H9 (cell line): ENCODE results near the gene KRT39. TPM values are rescaled to one million over a fixed set of nuclear protein-coding genes. Genes with fewer than 3 reads are reported as not detected.

Experiments used
- DNase-seq: peaks from one replicate; pipeline ENCODE4 v3.0.0-alpha.2; 2017
- H2AFZ ChIP-seq: one replicate; pipeline ENCODE4 v1.6.1; 2013; ENCODE audit warnings: mild to moderate bottlenecking, low read length, control low read depth, moderate library complexity
- H2AK5ac ChIP-seq: 2 replicates; pipeline ENCODE4 v1.6.1; 2013; ENCODE audit warnings: low read length, control low read depth, mixed read lengths; ENCODE audit not compliant: insufficient read length
- H2BK120ac ChIP-seq: one replicate; pipeline ENCODE4 v1.6.1; 2013; ENCODE audit warnings: low read depth, mild to moderate bottlenecking, low read length, control low read depth, inconsistent platforms; ENCODE audit not compliant: poor library complexity, severe bottlenecking
- H2BK12ac ChIP-seq: 2 replicates; pipeline ENCODE4 v1.6.1; 2013; ENCODE audit warnings: low read length, control low read depth, mixed read lengths, low read depth; ENCODE audit not compliant: insufficient read length
- H2BK15ac ChIP-seq: 2 replicates; pipeline ENCODE4 v1.6.1; 2013; ENCODE audit warnings: low read depth, low read length, control low read depth
- H2BK20ac ChIP-seq: one replicate; pipeline ENCODE4 v1.6.1; 2013; ENCODE audit warnings: low read depth, mild to moderate bottlenecking, low read length, control low read depth, inconsistent platforms; ENCODE audit not compliant: poor library complexity, severe bottlenecking
- H2BK5ac ChIP-seq: 2 replicates; pipeline ENCODE4 v1.6.1; 2013; ENCODE audit warnings: low read length, control low read depth, mixed read lengths; ENCODE audit not compliant: insufficient read length
- H3K14ac ChIP-seq: 2 replicates; pipeline ENCODE4 v1.6.1; 2013; ENCODE audit warnings: low read length, control low read depth; ENCODE audit not compliant: insufficient read depth
- H3K18ac ChIP-seq: 2 replicates; pipeline ENCODE4 v1.6.1; 2013; ENCODE audit warnings: low read depth, mild to moderate bottlenecking, mixed read lengths, low read length, control low read depth; ENCODE audit not compliant: insufficient read length
- H3K23ac ChIP-seq: 2 replicates; pipeline ENCODE4 v1.6.1; 2013; ENCODE audit warnings: low read length, control low read depth, mixed read lengths, low read depth; ENCODE audit not compliant: insufficient read length
- H3K23me2 ChIP-seq: 2 replicates; pipeline ENCODE4 v1.6.1; 2013; ENCODE audit warnings: low read depth, mild to moderate bottlenecking, mixed read lengths, low read length, control low read depth; ENCODE audit not compliant: insufficient read length, poor library complexity, severe bottlenecking
- H3K27ac ChIP-seq: 2 replicates; pipeline ENCODE4 v1.5.1; 2013; ENCODE audit warnings: low read length, control low read depth, mixed read lengths, low read depth; ENCODE audit not compliant: insufficient read length
- H3K27me3 ChIP-seq: 2 replicates; pipeline ENCODE4 v1.6.1; 2013; ENCODE audit warnings: low read length, control low read depth, inconsistent platforms; ENCODE audit not compliant: insufficient read depth
- H3K4ac ChIP-seq: 2 replicates; pipeline ENCODE4 v1.6.1; 2013; ENCODE audit warnings: low read depth, mild to moderate bottlenecking, control low read depth, inconsistent platforms, low read length, moderate library complexity
- H3K4me1 ChIP-seq: 2 replicates; pipeline ENCODE4 v1.6.1; 2013; ENCODE audit warnings: low read length, control low read depth, inconsistent platforms; ENCODE audit not compliant: insufficient read depth
- H3K4me2 ChIP-seq: 2 replicates; pipeline ENCODE4 v1.6.1; 2013; ENCODE audit warnings: low read length, control low read depth, mixed read lengths; ENCODE audit not compliant: insufficient read length, insufficient read depth
- H3K56ac ChIP-seq: 2 replicates; pipeline ENCODE4 v1.6.1; 2013; ENCODE audit warnings: low read depth, mild to moderate bottlenecking, mixed read lengths, low read length, control low read depth; ENCODE audit not compliant: insufficient read length
- H3K79me1 ChIP-seq: 2 replicates; pipeline ENCODE4 v1.6.1; 2013; ENCODE audit warnings: low read depth, mild to moderate bottlenecking, moderate library complexity, low read length, control low read depth, inconsistent platforms; ENCODE audit not compliant: insufficient read depth, poor library complexity, severe bottlenecking
- H3K79me2 ChIP-seq: 2 replicates; pipeline ENCODE4 v1.6.1; 2013; ENCODE audit warnings: low read length, control low read depth, inconsistent platforms; ENCODE audit not compliant: insufficient read depth
- H3K9ac ChIP-seq: 2 replicates; pipeline ENCODE4 v1.6.1; 2013; ENCODE audit warnings: low read length, control low read depth, mixed read lengths; ENCODE audit not compliant: insufficient read length; ENCODE audit errors: extremely low read depth
- H3K9me3 ChIP-seq: one replicate; pipeline ENCODE4 v1.6.1; 2013; ENCODE audit warnings: low read depth, low read length, inconsistent platforms; ENCODE audit not compliant: control insufficient read depth
- H3T11ph ChIP-seq: one replicate; pipeline ENCODE4 v1.6.1; 2013; ENCODE audit warnings: mild to moderate bottlenecking, low read length, control low read depth, inconsistent platforms
- H4K20me1 ChIP-seq: one replicate; pipeline ENCODE4 v1.6.1; 2013; ENCODE audit not compliant: control insufficient read depth, insufficient read length, insufficient read depth
- H4K5ac ChIP-seq: 2 replicates; pipeline ENCODE4 v1.6.1; 2013; ENCODE audit warnings: low read depth, mild to moderate bottlenecking, mixed read lengths, low read length, control low read depth; ENCODE audit not compliant: insufficient read length
- H4K8ac ChIP-seq: replicated peaks from 2 replicates; pipeline ENCODE4 v1.6.1; 2013; ENCODE audit warnings: low read length, control low read depth, mixed read lengths, low read depth; ENCODE audit not compliant: insufficient read length
- H4K91ac ChIP-seq: 2 replicates; pipeline ENCODE4 v1.6.1; 2013; ENCODE audit warnings: low read depth, mild to moderate bottlenecking, moderate library complexity, mixed read lengths, low read length, control low read depth; ENCODE audit not compliant: insufficient read length
- H3K27ac Mint-ChIP-seq, 3 experiments: 2 replicates in 2 of 3; 3 replicates in 1 of 3; pipeline ENCODE4 v1.8.0; 2020 to 2021; ENCODE audit warnings: mixed read lengths in 3 of 3, mild to moderate bottlenecking in 1 of 3, moderate library complexity in 1 of 3
- H3K27me3 Mint-ChIP-seq: 2 replicates; pipeline ENCODE4 v1.8.0; 2021; ENCODE audit warnings: low read depth, mild to moderate bottlenecking, moderate library complexity, mixed read lengths
- H3K36me3 Mint-ChIP-seq, 3 experiments: 2 replicates in 2 of 3; 3 replicates in 1 of 3; pipeline ENCODE4 v1.8.0; 2020 to 2021; ENCODE audit warnings: low read depth in 3 of 3, mixed read lengths in 3 of 3; ENCODE audit not compliant: insufficient read depth in 1 of 3
- H3K4me1 Mint-ChIP-seq, 2 experiments: 2 replicates each; pipeline ENCODE4 v1.8.0; 2020; ENCODE audit warnings: mixed read lengths in 2 of 2
- H3K4me3 Mint-ChIP-seq, 2 experiments: 2 replicates in 1 of 2; 3 replicates in 1 of 2; pipeline ENCODE4 v1.8.0; 2020 to 2021; ENCODE audit warnings: mild to moderate bottlenecking in 2 of 2, mixed read lengths in 2 of 2, moderate library complexity in 1 of 2
- H3K9me3 Mint-ChIP-seq, 2 experiments: 2 replicates in 1 of 2; 3 replicates in 1 of 2; pipeline ENCODE4 v1.8.0; 2020; ENCODE audit warnings: mild to moderate bottlenecking in 2 of 2, mixed read lengths in 2 of 2, moderate library complexity in 1 of 2
- WGBS: extraction: QIAGEN DNeasy Blood & Tissue Kit; methylation state at CpG from one replicate; pipeline ENCODE4 v1.1.7; 2013; ENCODE audit warnings: missing lambda C conversion rate, low lambda C conversion rate, mixed read lengths; ENCODE audit not compliant: insufficient read length; ENCODE audit errors: extremely low coverage; 5-methylcytosine and 5-hydroxymethylcytosine counted together
- total RNA-seq: library from RNA; stranded (reverse); gene quantifications from 2 replicates; pipeline ENCODE4 v1.2.1, GENCODE V29; 2021
- TF ChIP-seq, protein P1 (sequence below): fragments of 200-600 bp; sonication (generic); conservative IDR thresholded peaks from 3 replicates; pipeline ENCODE4 v1.8.0; 2021; ENCODE audit warnings: antibody characterized with exemption, mild to moderate bottlenecking

Gene KRT39
- total RNA-seq, 1 experiment from 2014 or later: not detected

DNA sequence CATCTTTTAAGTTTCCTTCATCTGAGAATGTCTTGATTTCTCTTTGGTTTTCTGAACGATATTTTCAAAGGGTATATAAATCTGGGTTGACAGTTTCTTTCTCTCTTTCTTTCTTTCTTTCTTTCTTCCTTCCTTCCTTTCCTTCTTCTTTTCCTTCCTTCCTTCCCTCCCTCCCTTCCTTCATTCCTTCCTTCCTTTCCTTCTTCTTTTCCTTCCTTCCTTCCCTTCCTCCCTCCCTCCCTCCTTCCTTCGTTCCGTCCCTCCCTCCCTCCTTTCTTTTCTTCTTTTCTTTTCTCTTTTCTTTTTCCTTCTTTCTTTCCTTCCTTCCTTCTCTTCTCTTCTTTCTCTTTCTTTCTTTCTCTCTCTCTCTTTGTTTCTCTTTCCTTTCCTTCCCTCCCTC, 7.6 kb upstream of the KRT39 start:
- H3K18ac ChIP-seq: no peak overlapping the region
- no peaks in the 10 kb centered on the region for H3K4me1 ChIP-seq
- H3K27ac ChIP-seq: no peak overlapping the region
- TF ChIP-seq, protein P1, sequence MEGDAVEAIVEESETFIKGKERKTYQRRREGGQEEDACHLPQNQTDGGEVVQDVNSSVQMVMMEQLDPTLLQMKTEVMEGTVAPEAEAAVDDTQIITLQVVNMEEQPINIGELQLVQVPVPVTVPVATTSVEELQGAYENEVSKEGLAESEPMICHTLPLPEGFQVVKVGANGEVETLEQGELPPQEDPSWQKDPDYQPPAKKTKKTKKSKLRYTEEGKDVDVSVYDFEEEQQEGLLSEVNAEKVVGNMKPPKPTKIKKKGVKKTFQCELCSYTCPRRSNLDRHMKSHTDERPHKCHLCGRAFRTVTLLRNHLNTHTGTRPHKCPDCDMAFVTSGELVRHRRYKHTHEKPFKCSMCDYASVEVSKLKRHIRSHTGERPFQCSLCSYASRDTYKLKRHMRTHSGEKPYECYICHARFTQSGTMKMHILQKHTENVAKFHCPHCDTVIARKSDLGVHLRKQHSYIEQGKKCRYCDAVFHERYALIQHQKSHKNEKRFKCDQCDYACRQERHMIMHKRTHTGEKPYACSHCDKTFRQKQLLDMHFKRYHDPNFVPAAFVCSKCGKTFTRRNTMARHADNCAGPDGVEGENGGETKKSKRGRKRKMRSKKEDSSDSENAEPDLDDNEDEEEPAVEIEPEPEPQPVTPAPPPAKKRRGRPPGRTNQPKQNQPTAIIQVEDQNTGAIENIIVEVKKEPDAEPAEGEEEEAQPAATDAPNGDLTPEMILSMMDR: no peak
- H3K9ac ChIP-seq: no peak overlapping the region
- H3K36me3 Mint-ChIP-seq: 0 out of 7 replicates have a peak, but pooled peaks cover 0 to 3% (median 0%) of the 10 kb centered on the region in 3 experiments
- H2BK5ac ChIP-seq: no peak overlapping the region
- H2BK15ac ChIP-seq: no peak overlapping the region
- no peak overlapping the region for H3K14ac ChIP-seq
- H2BK12ac ChIP-seq: no peak overlapping the region
- H4K8ac ChIP-seq: no peak overlapping the region
- DNase-seq: no peak
- no peak overlapping the region for H3K4me3 Mint-ChIP-seq
- H2AK5ac ChIP-seq: no peak overlapping the region
- no peak overlapping the region for H3K23ac ChIP-seq
- 100% methylated on average over 2 of the region's 3 CpGs for WGBS
- H3T11ph ChIP-seq: no peak overlapping the region
- no peaks in the 10 kb centered on the region for H3K27me3 ChIP-seq
- H4K5ac ChIP-seq: no peak overlapping the region
- no peaks in the 10 kb centered on the region for H3K9me3 ChIP-seq
- no peak overlapping the region for H2BK20ac ChIP-seq
- H3K56ac ChIP-seq: no peak overlapping the region
- no peak overlapping the region for H3K4ac ChIP-seq
- H3K4me1 Mint-ChIP-seq: peaks cover 0 to under 1% of the 10 kb centered on the region in 2 experiments; a peak in 1 of 4 replicates
- no peaks in the 10 kb centered on the region for H3K79me2 ChIP-seq
- no peak overlapping the region for H2AFZ ChIP-seq
- H3K23me2 ChIP-seq: no peaks in the 10 kb centered on the region
- H2BK120ac ChIP-seq: no peak overlapping the region
- no peak overlapping the region for H3K4me2 ChIP-seq
- no peak overlapping the region for H3K27ac Mint-ChIP-seq
- no peaks in the 10 kb centered on the region for H3K79me1 ChIP-seq
- peaks cover 0 to 3% of the 10 kb centered on the region in 2 experiments; a peak in 1 of 5 replicates for H3K9me3 Mint-ChIP-seq
- H3K27me3 Mint-ChIP-seq: no peaks in the 10 kb centered on the region; the same call in 1 of the 2 replicates
- no peaks in the 10 kb centered on the region for H4K20me1 ChIP-seq
- H4K91ac ChIP-seq: no peak overlapping the region
